Pancreas (tissue), 10 donors: ENCODE results near the gene RIN3. TPM values are rescaled to one million over a fixed set of nuclear protein-coding genes. Genes with fewer than 3 reads are reported as not detected.

ENCODE experiments used
- ATAC-seq, 4 donors: fragments of 200-7000 bp; cut with Tn5 transposase; one replicate each; pipeline versions ENCODE4 v1.8.0 to v1.9.1; 2020; ENCODE audit warnings: mild to moderate bottlenecking in 4 of 4, moderate library complexity in 4 of 4
- DNase-seq, 6 donors: peaks; one replicate each; pipeline ENCODE4 v3.0.0-alpha.2; 2020
- FAIRE-seq: peaks from 2 replicates; lab custom pipeline; 2012; peaks lifted over from hg19 to GRCh38; lab: Jason Lieb, UNC
- H3K27ac ChIP-seq, 4 donors: fragments of 200-600 bp; sonication (generic); 1 replicate in 3 of 4; 2 replicates in 1 of 4; pipeline versions ENCODE4 v1.5.0 to v1.8.0; 2020
- H3K27me3 ChIP-seq, 4 donors: fragments of 200-600 bp; one replicate each; pipeline ENCODE4 v1.8.0; 2021
- H3K36me3 ChIP-seq, 3 donors: fragments of 200-600 bp; sonication (generic) in 1 of 3; one replicate each; pipeline versions ENCODE4 v1.5.0 to v1.8.0; 2020 to 2021
- H3K4me1 ChIP-seq, 3 donors: fragments of 200-600 bp; one replicate each; pipeline ENCODE4 v1.8.0; 2021
- H3K4me3 ChIP-seq, 4 donors: fragments of 200-600 bp; sonication (generic) in 2 of 4; one replicate each; pipeline versions ENCODE4 v1.5.0 to v1.8.0; 2020 to 2021
- H3K9me3 ChIP-seq, 4 donors: fragments of 200-600 bp; one replicate each; pipeline ENCODE4 v1.8.0; 2021
- WGBS, 2 donors: extraction: QIAGEN DNeasy Blood & Tissue Kit; methylation state at CpG; one replicate each; pipeline ENCODE4 v1.1.7; 2013; 5-methylcytosine and 5-hydroxymethylcytosine counted together
- intact Hi-C, 3 donors: fragments of 100-400 bp; cut with DNase I; formaldehyde crosslinking; loops; one replicate each; pipeline versions ENCODE4 v1.11.1 to v1.14.2; 2022
- polyA plus RNA-seq, 2 donors: library from polyadenylated mRNA; stranded (reverse); fragments of 200-250 nt; gene quantifications; one replicate each; pipeline ENCODE4 v1.2.3, GENCODE V29; 2013
- total RNA-seq, 6 donors: library from RNA; stranded (reverse); fragmentation: NEBNext Ultra II Directional in 4 of 6; extraction: Animal tissue kit (Norgen Biotek cat#: 25700) in 4 of 6; gene quantifications; one replicate each; pipeline versions ENCODE4 v1.2.1 to v1.2.4, GENCODE V29; 2021 to 2023
- TF ChIP-seq, protein P1 (sequence below), 4 donors: fragments of 200-600 bp; sonication (generic) in 3 of 4; IDR thresholded peaks; one replicate each; pipeline versions ENCODE4 v1.5.0 to v1.8.0; 2021; ENCODE audit warnings: antibody characterized with exemption in 4 of 4
- donor health status: healthy with polysubstance abuse.
- donor health status: DM: no; HTN: no; CAD: no; lungs with moderate emphysema.
- donor health status: DM: no; HTN: no; CAD: no.
- donor health status: control.
- donor health status: control.
- donor health status: Bipolar disorder and iron deficiency.
- donor health status: DM: yes; HTN: yes; CAD: no.
- donor health status: DM: no; HTN: no; CAD: no.
- donor health status: DM: no; HTN: no; CAD: no.
- donor health status: DM: yes; HTN: yes; CAD: no.

RIN3 gene
- total and polyA plus RNA-seq, 8 donors = 1.1 to 9.0 (median 2.3) TPM

DNA sequence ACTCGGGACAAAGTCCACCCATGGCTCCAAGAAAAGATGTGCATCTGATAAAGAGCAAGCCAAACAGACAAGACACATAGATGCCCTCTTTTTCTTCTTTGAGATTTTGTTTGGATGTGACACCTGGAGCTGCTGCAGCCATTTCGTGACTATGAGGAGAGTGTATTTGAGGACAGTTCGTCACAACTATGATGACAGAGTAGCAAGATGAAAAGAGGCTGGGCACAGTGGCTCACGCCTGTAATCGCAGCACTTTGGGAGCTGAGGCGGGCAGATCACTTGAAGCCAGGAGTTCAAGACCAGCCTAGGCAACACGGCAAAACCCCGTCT lies 213.3 kb downstream of the RIN3 start:
- Histone ChIP-seq H3K4me3 (no peak overlapping the region), H3K27ac (peak overlapping the region in 1 of 4 donors; percentile 53), H3K36me3 (no peaks in the 10 kb centered on the region), H3K9me3 (no peaks in the 10 kb centered on the region), H3K27me3 (no peaks in the 10 kb centered on the region), H3K4me1 (peaks cover 0 to 3% (median 0%) of the 10 kb centered on the region in 3 donors)
- no peak for ATAC-seq
- intact Hi-C loops = no loop called here
- WGBS, 2 donors = 91 to 96% methylated on average over 8 of the region's 8 CpGs
- no peak for FAIRE-seq
- TF ChIP-seq, protein P1, sequence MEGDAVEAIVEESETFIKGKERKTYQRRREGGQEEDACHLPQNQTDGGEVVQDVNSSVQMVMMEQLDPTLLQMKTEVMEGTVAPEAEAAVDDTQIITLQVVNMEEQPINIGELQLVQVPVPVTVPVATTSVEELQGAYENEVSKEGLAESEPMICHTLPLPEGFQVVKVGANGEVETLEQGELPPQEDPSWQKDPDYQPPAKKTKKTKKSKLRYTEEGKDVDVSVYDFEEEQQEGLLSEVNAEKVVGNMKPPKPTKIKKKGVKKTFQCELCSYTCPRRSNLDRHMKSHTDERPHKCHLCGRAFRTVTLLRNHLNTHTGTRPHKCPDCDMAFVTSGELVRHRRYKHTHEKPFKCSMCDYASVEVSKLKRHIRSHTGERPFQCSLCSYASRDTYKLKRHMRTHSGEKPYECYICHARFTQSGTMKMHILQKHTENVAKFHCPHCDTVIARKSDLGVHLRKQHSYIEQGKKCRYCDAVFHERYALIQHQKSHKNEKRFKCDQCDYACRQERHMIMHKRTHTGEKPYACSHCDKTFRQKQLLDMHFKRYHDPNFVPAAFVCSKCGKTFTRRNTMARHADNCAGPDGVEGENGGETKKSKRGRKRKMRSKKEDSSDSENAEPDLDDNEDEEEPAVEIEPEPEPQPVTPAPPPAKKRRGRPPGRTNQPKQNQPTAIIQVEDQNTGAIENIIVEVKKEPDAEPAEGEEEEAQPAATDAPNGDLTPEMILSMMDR (IDR thresholded peaks at IDR 0.05) = no peak
- DNase-seq = no peak

DNA sequence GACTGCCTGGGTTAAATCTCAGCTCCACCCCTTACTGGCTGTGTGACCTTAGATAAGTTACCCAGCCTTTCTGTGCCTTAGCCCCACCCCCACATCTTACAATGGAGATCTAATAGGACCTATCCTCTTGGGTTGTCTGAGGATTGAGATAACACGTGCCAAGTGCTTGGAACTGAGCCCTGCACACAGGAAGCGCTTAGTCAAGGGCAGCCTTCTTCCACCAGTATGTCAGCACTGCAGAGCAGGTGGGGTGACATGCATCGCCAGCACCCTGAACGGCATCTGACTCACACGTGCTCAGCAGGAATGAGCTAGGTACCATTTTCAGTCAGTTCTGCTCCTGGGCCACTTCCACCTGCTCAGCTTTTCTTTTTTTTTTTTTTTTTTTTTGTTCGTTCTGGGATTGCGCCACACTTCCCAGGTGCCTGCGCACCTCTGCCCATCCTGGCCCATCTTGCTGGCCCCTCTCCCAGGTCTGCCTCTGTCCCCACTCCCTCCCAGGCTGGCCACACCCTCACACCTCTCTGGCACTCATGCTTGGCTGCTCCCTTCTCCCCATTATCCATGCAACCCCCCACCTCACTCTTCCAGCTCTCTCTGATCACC lies 215.3 kb downstream of the RIN3 start:
- intact Hi-C loops = no loop called here
- H3K4me1 ChIP-seq = peaks cover 0 to 3% (median 0%) of the 10 kb centered on the region in 3 donors
- TF ChIP-seq, protein P1 (IDR thresholded peaks at IDR 0.05) = no peak
- no peak for DNase-seq
- no peaks in the 10 kb centered on the region for H3K9me3 ChIP-seq
- no peaks in the 10 kb centered on the region for H3K36me3 ChIP-seq
- no peak overlapping the region for H3K4me3 ChIP-seq
- FAIRE-seq = no peak
- 57 to 66% methylated on average over 8 of the region's 8 CpGs for WGBS, 2 donors
- peak in 3 of 4 donors; percentile 16 to 51 (median 43) for ATAC-seq
- H3K27me3 ChIP-seq = no peaks in the 10 kb centered on the region
- no peak overlapping the region for H3K27ac ChIP-seq

DNA sequence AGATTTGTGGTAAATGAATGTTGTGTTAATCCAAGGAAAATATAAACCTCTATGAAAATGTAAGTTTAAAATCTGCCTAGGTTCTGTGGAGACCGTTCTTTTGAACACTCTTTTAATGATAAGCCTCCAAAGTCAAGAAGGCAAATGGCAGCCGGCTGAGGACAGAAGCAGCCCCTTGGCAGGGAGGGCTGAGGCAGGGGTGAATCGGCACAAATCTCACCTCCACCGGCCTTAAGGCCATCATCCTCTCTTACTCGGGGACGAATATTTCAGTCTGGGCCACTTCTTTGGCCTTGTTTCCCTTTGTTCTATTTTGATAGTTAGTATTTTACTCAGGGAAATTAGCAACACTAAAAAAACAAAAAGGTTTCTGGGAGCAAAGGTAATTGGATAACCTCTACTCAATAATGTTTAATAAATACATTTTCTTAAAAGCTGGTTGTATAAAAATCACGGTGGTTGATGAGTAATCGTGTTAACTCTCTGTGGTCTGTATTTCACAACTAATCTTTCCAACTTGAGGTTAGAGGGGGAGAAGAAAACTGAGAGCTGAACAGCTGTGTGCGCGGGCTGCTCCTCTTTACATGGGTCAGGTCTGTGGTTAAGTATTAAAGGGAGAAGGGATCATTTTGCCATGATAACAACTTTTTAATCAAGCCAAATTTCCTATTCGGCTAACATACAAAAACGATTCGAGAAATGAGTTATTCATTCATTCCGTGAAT lies 216.2 kb downstream of the RIN3 start:
- ATAC-seq (no peak), FAIRE-seq (no peak), DNase-seq (no peak)
- H3K4me1 ChIP-seq = peaks cover 0 to 3% (median 0%) of the 10 kb centered on the region in 3 donors
- H3K27ac ChIP-seq = no peak overlapping the region
- 73 to 81% methylated on average over 14 of the region's 14 CpGs for WGBS, 2 donors
- H3K36me3 ChIP-seq = no peaks in the 10 kb centered on the region
- no peaks in the 10 kb centered on the region for H3K27me3 ChIP-seq
- H3K4me3 ChIP-seq = no peak overlapping the region
- intact Hi-C loops = no loop called here
- no peaks in the 10 kb centered on the region for H3K9me3 ChIP-seq
- TF ChIP-seq, protein P1 (IDR thresholded peaks at IDR 0.05) = no peak

DNA sequence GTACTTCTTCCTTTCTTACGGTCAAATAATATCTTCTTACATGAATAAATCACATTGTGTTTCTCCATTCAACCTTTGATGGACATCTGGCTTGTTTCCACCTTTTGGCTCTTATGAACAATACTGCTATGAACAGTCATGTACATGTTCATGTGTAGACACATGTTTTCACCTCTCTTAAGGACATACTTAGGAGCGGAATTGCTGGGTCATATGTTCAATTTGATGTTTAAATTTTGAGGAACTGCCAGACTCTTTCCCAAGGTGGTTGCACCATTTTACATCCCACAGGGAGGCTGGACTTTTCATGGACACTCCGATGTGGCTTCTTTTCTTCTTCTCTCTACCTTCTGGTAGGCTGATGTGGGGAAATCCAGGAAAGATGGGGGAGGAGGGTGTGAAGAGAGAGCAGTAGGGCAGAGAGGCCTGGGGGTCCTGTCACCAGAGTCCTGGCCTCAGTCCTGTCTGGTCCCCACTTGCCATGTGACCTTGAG lies 218.1 kb downstream of the RIN3 start:
- TF ChIP-seq, protein P1 (IDR thresholded peaks at IDR 0.05) = no peak
- Histone ChIP-seq H3K4me3 (no peak overlapping the region), H3K9me3 (no peaks in the 10 kb centered on the region), H3K27ac (no peak overlapping the region), H3K27me3 (no peaks in the 10 kb centered on the region), H3K4me1 (no peaks in the 10 kb centered on the region), H3K36me3 (no peaks in the 10 kb centered on the region)
- intact Hi-C loops = no loop called here
- ATAC-seq = no peak
- 96 to 99% methylated on average over 3 of the region's 3 CpGs for WGBS, 2 donors
- no peak for FAIRE-seq
- DNase-seq = no peak

DNA sequence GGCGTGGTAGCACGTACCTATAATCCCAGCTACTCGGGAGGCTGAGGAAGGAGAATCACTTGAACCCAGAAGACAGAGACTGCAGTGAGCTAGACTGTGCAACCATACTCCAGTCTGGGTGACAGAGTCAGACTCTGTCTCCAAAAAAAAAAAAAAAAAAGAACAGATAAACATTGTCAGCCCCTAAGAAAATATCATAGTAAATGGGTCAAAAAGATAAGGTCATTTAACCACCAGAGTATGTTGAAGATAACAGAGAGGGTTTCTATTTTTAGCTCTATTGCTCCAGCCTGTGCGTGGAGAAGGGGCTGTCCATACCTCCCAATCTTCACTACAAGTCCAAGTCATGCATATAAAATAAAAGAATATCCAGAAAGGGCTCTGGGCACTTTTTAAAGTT lies 219.4 kb downstream of the RIN3 start:
- TF ChIP-seq, protein P1 (IDR thresholded peaks at IDR 0.05) = no peak
- DNase-seq (no peak), ATAC-seq (peak in 1 of 4 donors; percentile 28), FAIRE-seq (no peak)
- Histone ChIP-seq H3K4me1 (no peaks in the 10 kb centered on the region), H3K9me3 (no peaks in the 10 kb centered on the region), H3K4me3 (no peak overlapping the region), H3K36me3 (no peaks in the 10 kb centered on the region), H3K27me3 (no peaks in the 10 kb centered on the region), H3K27ac (no peak overlapping the region)
- WGBS, 2 donors = 64 to 70% methylated on average over 4 of the region's 4 CpGs
- intact Hi-C loops = no loop called here
